ENCODE results near the gene SNRNP40. TPM values are rescaled to one million over a fixed set of nuclear protein-coding genes. Genes with fewer than 3 reads are reported as not detected.

SNRNP40 gene
- total RNA-seq, 4 donors from 2014 or later: 20.2 to 154 (median 32.3) TPM

DNA sequence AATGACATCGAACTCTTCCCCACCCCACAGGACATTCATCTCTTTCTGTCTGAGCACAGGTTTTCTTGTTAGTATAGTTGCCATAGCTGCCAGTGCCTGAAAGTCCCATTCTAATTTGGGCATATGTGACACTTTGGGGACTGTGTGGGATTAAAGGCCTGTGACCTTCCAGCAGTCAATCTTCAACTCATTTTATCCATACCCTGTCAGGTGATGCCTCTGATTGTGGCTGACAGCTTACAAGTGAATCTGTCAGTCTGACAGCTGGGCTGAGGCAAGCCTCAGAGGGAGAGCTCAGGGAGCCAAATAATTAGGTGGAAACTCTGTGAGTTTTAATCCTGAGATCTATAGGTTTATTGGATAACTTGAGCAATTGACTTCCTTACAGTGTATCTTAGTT lies 29.9 kb upstream of the SNRNP40 start:
- no peak for DNase-seq
- WGBS, 2 donors (ENCODE audit: low coverage in 1 of 2): 80 to 93% methylated on average over 1 of the region's 1 CpG
- H3K9me3 ChIP-seq: no peaks in the 10 kb centered on the region
- intact Hi-C loops (cut with DNase I; ENCODE audit: low total_unique reads): no loop called here
- no peak for TF ChIP-seq POLR2A (IDR thresholded peaks at IDR 0.05)
- TF ChIP-seq, protein P1, sequence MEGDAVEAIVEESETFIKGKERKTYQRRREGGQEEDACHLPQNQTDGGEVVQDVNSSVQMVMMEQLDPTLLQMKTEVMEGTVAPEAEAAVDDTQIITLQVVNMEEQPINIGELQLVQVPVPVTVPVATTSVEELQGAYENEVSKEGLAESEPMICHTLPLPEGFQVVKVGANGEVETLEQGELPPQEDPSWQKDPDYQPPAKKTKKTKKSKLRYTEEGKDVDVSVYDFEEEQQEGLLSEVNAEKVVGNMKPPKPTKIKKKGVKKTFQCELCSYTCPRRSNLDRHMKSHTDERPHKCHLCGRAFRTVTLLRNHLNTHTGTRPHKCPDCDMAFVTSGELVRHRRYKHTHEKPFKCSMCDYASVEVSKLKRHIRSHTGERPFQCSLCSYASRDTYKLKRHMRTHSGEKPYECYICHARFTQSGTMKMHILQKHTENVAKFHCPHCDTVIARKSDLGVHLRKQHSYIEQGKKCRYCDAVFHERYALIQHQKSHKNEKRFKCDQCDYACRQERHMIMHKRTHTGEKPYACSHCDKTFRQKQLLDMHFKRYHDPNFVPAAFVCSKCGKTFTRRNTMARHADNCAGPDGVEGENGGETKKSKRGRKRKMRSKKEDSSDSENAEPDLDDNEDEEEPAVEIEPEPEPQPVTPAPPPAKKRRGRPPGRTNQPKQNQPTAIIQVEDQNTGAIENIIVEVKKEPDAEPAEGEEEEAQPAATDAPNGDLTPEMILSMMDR (IDR thresholded peaks at IDR 0.05): no peak
- TF ChIP-seq EP300 (IDR thresholded peaks at IDR 0.05; ENCODE audit: low read depth): no peak
- TF ChIP-seq POLR2AphosphoS5 (IDR thresholded peaks at IDR 0.05): no peak
- H3K4me1 ChIP-seq: no peaks in the 10 kb centered on the region
- H3K27me3 ChIP-seq: no peaks in the 10 kb centered on the region
- no peak overlapping the region for H3K4me3 ChIP-seq
- no peak overlapping the region for H3K27ac ChIP-seq
- in situ Hi-C loops (cut with MboI; ENCODE audit: low pct_ligation_motif_present in 1 of 4, low pct_unique_long_range_greater_than_20kb in 1 of 4, low sequenced_read_pairs in 3 of 4): loop anchor here in 2 of 4 donors (25.0 kb wide), 1 partner anchor 139 kb away; no protein-coding TSS in a partner anchor
- no peaks in the 10 kb centered on the region for H3K36me3 ChIP-seq

DNA sequence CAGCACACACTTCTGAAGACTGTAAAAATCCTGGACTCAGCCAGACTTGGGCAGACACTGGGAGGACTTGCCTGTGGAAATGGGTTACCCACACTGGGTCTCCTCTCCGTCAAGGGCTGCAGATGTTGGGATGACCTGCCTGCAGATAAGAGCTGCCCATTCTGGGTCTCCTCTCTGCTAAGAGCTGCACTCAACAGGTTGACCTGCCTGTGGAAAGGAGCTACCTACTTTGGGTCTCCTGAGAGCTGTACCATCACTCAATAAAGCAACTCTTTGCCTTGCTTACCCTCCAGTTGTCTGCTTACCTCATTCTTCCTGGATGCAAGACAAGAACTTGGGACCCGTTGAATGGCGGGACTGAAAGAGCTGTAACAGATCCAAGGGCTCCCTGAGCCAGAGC lies 28.4 kb upstream of the SNRNP40 start:
- in situ Hi-C loops (cut with MboI; ENCODE audit: low pct_ligation_motif_present in 1 of 4, low pct_unique_long_range_greater_than_20kb in 1 of 4, low sequenced_read_pairs in 3 of 4): loop anchor here in 2 of 4 donors (25.0 kb wide), 1 partner anchor 138 kb away; no protein-coding TSS in a partner anchor
- WGBS, 2 donors (ENCODE audit: low coverage in 1 of 2): 96% methylated on average over 3 of the region's 3 CpGs; no CpG with 5 or more reads in 1 of the 2 donors
- DNase-seq: no peak
- Histone ChIP-seq H3K27ac (no peak overlapping the region), H3K9me3 (no peaks in the 10 kb centered on the region), H3K36me3 (peaks cover 0 to 6% (median 0%) of the 10 kb centered on the region in 4 donors), H3K4me1 (no peaks in the 10 kb centered on the region), H3K4me3 (no peak overlapping the region), H3K27me3 (no peaks in the 10 kb centered on the region)
- intact Hi-C loops (cut with DNase I; ENCODE audit: low total_unique reads): no loop called here
- no peak for TF ChIP-seq EP300 (IDR thresholded peaks at IDR 0.05; ENCODE audit: low read depth)

DNA sequence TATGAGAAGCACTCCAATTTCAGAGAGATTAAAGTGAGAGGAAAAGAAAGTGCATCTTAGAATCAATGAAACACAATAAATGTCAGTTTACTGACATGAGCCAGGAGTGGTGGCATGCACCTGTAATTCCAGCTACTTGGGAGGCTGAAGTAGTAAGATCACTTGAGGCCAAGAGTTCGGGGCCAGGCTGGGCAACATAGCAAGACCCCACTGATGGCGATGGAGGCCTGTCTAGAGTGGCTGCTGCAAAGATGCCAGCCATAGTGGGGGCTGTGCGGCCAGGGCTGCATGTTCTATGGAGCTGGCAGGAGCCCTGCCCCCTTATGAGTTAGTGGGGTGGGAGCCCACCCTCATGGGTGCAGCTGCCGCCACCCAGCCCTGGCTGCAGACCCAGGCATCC lies 27.5 kb upstream of the SNRNP40 start:
- intact Hi-C loops (cut with DNase I; ENCODE audit: low total_unique reads): no loop called here
- H3K27me3 ChIP-seq: no peaks in the 10 kb centered on the region
- TF ChIP-seq EP300 (IDR thresholded peaks at IDR 0.05; ENCODE audit: low read depth) (no peak), POLR2A (IDR thresholded peaks at IDR 0.05) (no peak), POLR2AphosphoS5 (IDR thresholded peaks at IDR 0.05) (no peak)
- TF ChIP-seq, protein P1 (IDR thresholded peaks at IDR 0.05): no peak
- H3K36me3 ChIP-seq: peaks cover 0 to 15% (median 0%) of the 10 kb centered on the region in 4 donors
- DNase-seq: no peak
- H3K27ac ChIP-seq: no peak overlapping the region
- in situ Hi-C loops (cut with MboI; ENCODE audit: low pct_ligation_motif_present in 1 of 4, low pct_unique_long_range_greater_than_20kb in 1 of 4, low sequenced_read_pairs in 3 of 4): no loop called here
- 95% methylated on average over 4 of the region's 4 CpGs; no CpG with 5 or more reads in 1 of the 2 donors for WGBS, 2 donors (ENCODE audit: low coverage in 1 of 2)
- no peaks in the 10 kb centered on the region for H3K9me3 ChIP-seq
- no peak overlapping the region for H3K4me3 ChIP-seq
- no peaks in the 10 kb centered on the region for H3K4me1 ChIP-seq

- intact Hi-C loops (cut with DNase I; ENCODE audit: low total_unique reads) (no loop called here), in situ Hi-C loops (cut with MboI; ENCODE audit: low pct_ligation_motif_present in 1 of 4, low pct_unique_long_range_greater_than_20kb in 1 of 4, low sequenced_read_pairs in 3 of 4) (no loop called here)
- 62 to 77% methylated on average over 1 of the region's 1 CpG for WGBS, 2 donors (ENCODE audit: low coverage in 1 of 2)
- no peak for DNase-seq
- Histone ChIP-seq H3K9me3 (no peaks in the 10 kb centered on the region), H3K27me3 (no peaks in the 10 kb centered on the region), H3K27ac (no peak overlapping the region), H3K4me1 (no peaks in the 10 kb centered on the region), H3K4me3 (no peak overlapping the region), H3K36me3 (peaks cover 0 to 27% (median 4%) of the 10 kb centered on the region in 4 donors)
- TF ChIP-seq EP300 (IDR thresholded peaks at IDR 0.05; ENCODE audit: low read depth) (no peak), POLR2AphosphoS5 (IDR thresholded peaks at IDR 0.05) (no peak), POLR2A (IDR thresholded peaks at IDR 0.05) (no peak)
- TF ChIP-seq, protein P1 (IDR thresholded peaks at IDR 0.05): no peak
These were observed 21.6 kb upstream of the SNRNP40 start for GRCh38 chr1:31318146-31318545.

DNA sequence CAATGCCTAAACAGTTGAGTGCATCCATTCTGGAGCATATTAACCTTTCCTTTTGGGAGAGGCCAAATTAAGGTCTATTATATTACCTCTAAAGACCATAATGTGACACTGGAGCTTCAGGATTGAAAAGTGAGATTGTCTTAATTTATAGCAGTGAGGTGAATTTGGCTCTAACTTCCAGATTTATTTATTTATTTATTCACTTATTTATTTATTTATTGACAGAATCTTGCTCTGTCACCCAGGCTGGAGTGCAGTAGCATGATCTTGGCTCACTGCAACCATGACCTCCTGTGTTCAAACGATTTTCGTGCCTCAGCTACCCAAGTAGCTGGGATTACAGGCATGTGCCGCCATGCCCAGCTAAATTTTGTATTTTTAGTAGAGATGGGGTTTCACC lies 19.3 kb upstream of the SNRNP40 start:
- WGBS, 2 donors (ENCODE audit: low coverage in 1 of 2): 89 to 97% methylated on average over 3 of the region's 3 CpGs
- Histone ChIP-seq H3K4me3 (no peak overlapping the region), H3K9me3 (no peaks in the 10 kb centered on the region), H3K27ac (no peak overlapping the region), H3K4me1 (no peaks in the 10 kb centered on the region), H3K27me3 (no peaks in the 10 kb centered on the region), H3K36me3 (peaks cover 0 to 42% (median 8%) of the 10 kb centered on the region in 4 donors)
- no peak for DNase-seq
- in situ Hi-C loops (cut with MboI; ENCODE audit: low pct_ligation_motif_present in 1 of 4, low pct_unique_long_range_greater_than_20kb in 1 of 4, low sequenced_read_pairs in 3 of 4) (no loop called here), intact Hi-C loops (cut with DNase I; ENCODE audit: low total_unique reads) (no loop called here)
- no peak for TF ChIP-seq POLR2A (IDR thresholded peaks at IDR 0.05)
- no peak for TF ChIP-seq EP300 (IDR thresholded peaks at IDR 0.05; ENCODE audit: low read depth)
- TF ChIP-seq, protein P1 (IDR thresholded peaks at IDR 0.05): no peak
- TF ChIP-seq POLR2AphosphoS5 (IDR thresholded peaks at IDR 0.05): no peak
